ENCODE results near the gene TLN1. TPM values are rescaled to one million over a fixed set of nuclear protein-coding genes. Genes with fewer than 3 reads are reported as not detected.

Gene TLN1
- total RNA-seq, 2 experiments from 2014 or later: 98.8 to 177 TPM

GRCh38 chr9:35729101-35729500 is 2.9 kb downstream of the TLN1 start:
- CTCF ChIA-PET (ENCODE audit: unreplicated experiment): interaction anchor here (0.7 to 2.2 kb wide), 4 partner anchors 14 to 83 kb away, joined by 3 to 13 read pairs (median 4); partner anchors contain the start of gene ARHGEF39
- Histone ChIP-seq H3K27ac (ENCODE audit: low read depth, low read length, poor library complexity, severe bottlenecking) (peak overlapping the region; percentile 46), H3K79me2 (ENCODE audit: insufficient read depth, low read depth, low read length) (peaks cover 51% of the 10 kb centered on the region), H3K9me2 (ENCODE audit: insufficient read depth, low read length) (no peaks in the 10 kb centered on the region), H3K4me1 (ENCODE audit: insufficient read depth, low read length, poor library complexity, severe bottlenecking) (peaks cover 56% of the 10 kb centered on the region), H3K4me3 (ENCODE audit: low read depth, low read length, poor library complexity, severe bottlenecking) (peak overlapping the region; percentile 89), H3K9me3 (ENCODE audit: low read length) (no peaks in the 10 kb centered on the region), H2AFZ (ENCODE audit: low read length) (no peak overlapping the region), H4K20me1 (ENCODE audit: insufficient read depth, low read length) (peaks cover 15% of the 10 kb centered on the region; the same call in 1 of the 2 replicates), H3K4me2 (ENCODE audit: low read length) (peak overlapping the region; percentile 97), H3K36me3 (ENCODE audit: insufficient read depth, low read length) (peaks cover 31% of the 10 kb centered on the region)
- no peak for DNase-seq (ENCODE audit: low spot score)
- BruUV-seq (replicated peaks): no TSS peak
- POLR2A ChIA-PET: interaction anchor here (0.6 to 2.4 kb wide), 7 partner anchors 39 to 259 kb away, joined by 3 to 18 read pairs (median 4); partner anchors contain the start of genes ARHGEF39 and TPM2
- TF ChIP-seq, protein P1, sequence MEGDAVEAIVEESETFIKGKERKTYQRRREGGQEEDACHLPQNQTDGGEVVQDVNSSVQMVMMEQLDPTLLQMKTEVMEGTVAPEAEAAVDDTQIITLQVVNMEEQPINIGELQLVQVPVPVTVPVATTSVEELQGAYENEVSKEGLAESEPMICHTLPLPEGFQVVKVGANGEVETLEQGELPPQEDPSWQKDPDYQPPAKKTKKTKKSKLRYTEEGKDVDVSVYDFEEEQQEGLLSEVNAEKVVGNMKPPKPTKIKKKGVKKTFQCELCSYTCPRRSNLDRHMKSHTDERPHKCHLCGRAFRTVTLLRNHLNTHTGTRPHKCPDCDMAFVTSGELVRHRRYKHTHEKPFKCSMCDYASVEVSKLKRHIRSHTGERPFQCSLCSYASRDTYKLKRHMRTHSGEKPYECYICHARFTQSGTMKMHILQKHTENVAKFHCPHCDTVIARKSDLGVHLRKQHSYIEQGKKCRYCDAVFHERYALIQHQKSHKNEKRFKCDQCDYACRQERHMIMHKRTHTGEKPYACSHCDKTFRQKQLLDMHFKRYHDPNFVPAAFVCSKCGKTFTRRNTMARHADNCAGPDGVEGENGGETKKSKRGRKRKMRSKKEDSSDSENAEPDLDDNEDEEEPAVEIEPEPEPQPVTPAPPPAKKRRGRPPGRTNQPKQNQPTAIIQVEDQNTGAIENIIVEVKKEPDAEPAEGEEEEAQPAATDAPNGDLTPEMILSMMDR (conservative IDR thresholded peaks at IDR 0.05; ENCODE audit: low read length): no peak
- TF ChIP-seq EZH2phosphoT487 (IDR thresholded peaks at IDR 0.05; ENCODE audit: borderline replicate concordance, low read depth, low read length): no peak
- intact Hi-C loops (cut with micrococcal nuclease; ENCODE audit: unreplicated experiment): loop anchor here (2.0 kb wide), 1 partner anchor 70 kb away; the partner anchor contains the start of genes CCDC107 and RMRP

DNA sequence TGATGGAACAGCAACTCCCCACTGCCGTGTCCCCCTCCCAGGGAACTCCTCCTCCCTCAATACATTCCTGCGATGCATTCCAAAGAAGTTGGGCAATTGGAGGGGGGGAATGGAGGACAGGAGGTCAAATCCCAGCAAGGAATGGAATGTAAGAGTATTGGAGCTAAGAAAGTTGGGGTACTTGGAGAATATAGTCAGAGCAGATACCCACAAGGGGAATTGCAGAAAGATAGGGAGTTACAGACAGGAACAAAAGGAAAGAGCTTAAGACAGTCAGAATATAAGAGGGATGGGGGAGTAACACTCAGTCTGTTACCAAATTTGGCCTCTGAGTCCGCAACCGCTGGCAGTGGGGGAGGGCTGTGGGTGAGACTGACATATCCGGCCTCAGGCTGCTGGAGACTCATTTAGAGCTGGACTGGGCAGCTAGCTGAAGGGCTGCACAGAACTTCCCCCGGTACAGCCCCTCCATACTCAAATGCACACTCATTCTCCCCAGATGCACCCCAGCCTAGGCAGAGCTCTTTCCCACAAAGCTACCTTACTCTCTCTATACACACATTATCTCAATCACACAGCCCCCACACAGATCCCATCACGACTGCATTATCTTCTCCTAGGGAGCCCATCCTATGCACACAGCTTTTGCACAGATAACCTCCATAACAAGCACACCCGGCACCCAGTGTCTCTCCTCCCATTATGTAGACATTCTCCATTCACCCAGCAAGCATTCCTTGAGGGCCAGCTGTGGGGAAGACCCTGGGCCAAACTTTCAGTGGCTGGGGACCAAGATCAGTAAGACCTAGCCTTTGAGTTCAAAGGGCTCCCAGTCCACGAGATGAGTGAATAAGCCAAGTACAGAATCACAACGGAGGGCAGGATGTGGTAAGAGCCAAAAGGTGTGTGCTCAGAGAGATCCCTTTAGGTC is 3.7 kb downstream of the TLN1 start:
- peak; percentile 63 for DNase-seq (ENCODE audit: low spot score)
- no TSS peak for BruUV-seq (replicated peaks)
- Histone ChIP-seq H3K9me3 (ENCODE audit: low read length) (no peaks in the 10 kb centered on the region), H2AFZ (ENCODE audit: low read length) (no peak overlapping the region), H4K20me1 (ENCODE audit: insufficient read depth, low read length) (peaks cover 15% of the 10 kb centered on the region; the same call in 1 of the 2 replicates), H3K4me3 (ENCODE audit: low read depth, low read length, poor library complexity, severe bottlenecking) (peak overlapping the region; percentile 89), H3K9me2 (ENCODE audit: insufficient read depth, low read length) (no peaks in the 10 kb centered on the region), H3K4me1 (ENCODE audit: insufficient read depth, low read length, poor library complexity, severe bottlenecking) (peaks cover 49% of the 10 kb centered on the region), H3K27ac (ENCODE audit: low read depth, low read length, poor library complexity, severe bottlenecking) (peak overlapping the region; percentile 46), H3K36me3 (ENCODE audit: insufficient read depth, low read length) (peaks cover 38% of the 10 kb centered on the region), H3K4me2 (ENCODE audit: low read length) (peak overlapping the region; percentile 97), H3K79me2 (ENCODE audit: insufficient read depth, low read depth, low read length) (peaks cover 51% of the 10 kb centered on the region)
- intact Hi-C loops (cut with micrococcal nuclease; ENCODE audit: unreplicated experiment): loop anchor here (2.0 kb wide), 1 partner anchor 70 kb away; the partner anchor contains the start of genes CCDC107 and RMRP
- ChIA-PET POLR2A (interaction anchor here (0.6 to 2.4 kb wide), 21 partner anchors 11 to 258 kb away, joined by 3 to 18 read pairs (median 4); partner anchors contain the start of genes ARHGEF39, CA9, GBA2 and RGP1), CTCF (ENCODE audit: unreplicated experiment) (interaction anchor here (0.8 to 2.2 kb wide), 12 partner anchors 13 to 112 kb away, joined by 3 to 13 read pairs (median 4); partner anchors contain the start of genes ARHGEF39, GBA2 and RGP1)
- TF ChIP-seq, protein P1 (conservative IDR thresholded peaks at IDR 0.05; ENCODE audit: low read length): no peak
- no peak for TF ChIP-seq EZH2phosphoT487 (IDR thresholded peaks at IDR 0.05; ENCODE audit: borderline replicate concordance, low read depth, low read length)

Measured in OCI-LY7 (cell line).